ES-I3 (cell line): Measurements from ENCODE around the gene COL28A1.
"Not testable (repeated sequence)": the region's sequence is repeated elsewhere in the genome, so short reads cannot be mapped to it uniquely, and the experiment has no call there.

Source experiments
- H3K36me3 ChIP-seq: 2 replicates; pipeline ENCODE4 v1.6.1; 2013; ENCODE audit warnings: mild to moderate bottlenecking, low read length, control low read depth, moderate library complexity; ENCODE audit not compliant: insufficient read depth
- H3K4me1 ChIP-seq: 2 replicates; pipeline ENCODE4 v1.6.1; 2013; ENCODE audit warnings: mild to moderate bottlenecking, control low read depth, low read length; ENCODE audit not compliant: insufficient read depth
- H3K9ac ChIP-seq: 2 replicates; pipeline ENCODE4 v1.6.1; 2013; ENCODE audit warnings: low read depth, mild to moderate bottlenecking, low read length, moderate library complexity
- H3K9me3 ChIP-seq: 2 replicates; pipeline ENCODE4 v1.6.1; 2013; ENCODE audit warnings: mild to moderate bottlenecking, low read length, moderate library complexity; ENCODE audit not compliant: control insufficient read depth, insufficient read depth

Gene COL28A1

GRCh38 chr7:7418997-7419396 is 116.7 kb downstream of the COL28A1 start:
- Histone ChIP-seq H3K36me3 (no peaks in the 10 kb centered on the region), H3K9ac (no peak overlapping the region), H3K9me3 (no peaks in the 10 kb centered on the region), H3K4me1 (no peaks in the 10 kb centered on the region)

- H3K9ac ChIP-seq = no peak overlapping the region
- no peaks in the 10 kb centered on the region for H3K4me1 ChIP-seq
- no peaks in the 10 kb centered on the region for H3K36me3 ChIP-seq
- H3K9me3 ChIP-seq = no peaks in the 10 kb centered on the region
These were observed 117.8 kb downstream of the COL28A1 start for GRCh38 chr7:7417851-7418250.

GRCh38 chr7:7417414-7417813 is 118.3 kb downstream of the COL28A1 start:
- Histone ChIP-seq H3K4me1 (no peaks in the 10 kb centered on the region), H3K36me3 (no peaks in the 10 kb centered on the region), H3K9me3 (no peaks in the 10 kb centered on the region), H3K9ac (no peak overlapping the region)

GRCh38 chr7:7416031-7416858 is 119.4 kb downstream of the COL28A1 start:
- H3K9me3 ChIP-seq = no peaks in the 10 kb centered on the region
- no peak overlapping the region for H3K9ac ChIP-seq
- no peaks in the 10 kb centered on the region for H3K4me1 ChIP-seq

GRCh38 chr7:7414791-7415603 is 120.7 kb downstream of the COL28A1 start:
- no peaks in the 10 kb centered on the region for H3K9me3 ChIP-seq
- H3K9ac ChIP-seq = no peak overlapping the region
- H3K4me1 ChIP-seq = no peaks in the 10 kb centered on the region
- H3K36me3 ChIP-seq = no peaks in the 10 kb centered on the region

More at GRCh38 chr7:7416031-7416858, 119.4 kb downstream of the COL28A1 start:
- H3K36me3 ChIP-seq = no peaks in the 10 kb centered on the region

GRCh38 chr7:7408001-7408770 is 127.5 kb downstream of the COL28A1 start:
- no peaks in the 10 kb centered on the region for H3K36me3 ChIP-seq
- no peak overlapping the region for H3K9ac ChIP-seq
- no peaks in the 10 kb centered on the region for H3K4me1 ChIP-seq
- H3K9me3 ChIP-seq = no peaks in the 10 kb centered on the region

- no peak overlapping the region for H3K9ac ChIP-seq
- H3K9me3 ChIP-seq = no peaks in the 10 kb centered on the region
- no peaks in the 10 kb centered on the region for H3K4me1 ChIP-seq
- no peaks in the 10 kb centered on the region for H3K36me3 ChIP-seq
These were observed 130.2 kb downstream of the COL28A1 start for GRCh38 chr7:7405461-7405860.

- H3K4me1 ChIP-seq = no peaks in the 10 kb centered on the region
- no peak overlapping the region for H3K9ac ChIP-seq
- no peaks in the 10 kb centered on the region for H3K9me3 ChIP-seq
- H3K36me3 ChIP-seq = no peaks in the 10 kb centered on the region
These were observed 136.0 kb downstream of the COL28A1 start for GRCh38 chr7:7399707-7400106.

- Histone ChIP-seq H3K36me3 (no peaks in the 10 kb centered on the region), H3K4me1 (no peaks in the 10 kb centered on the region), H3K9me3 (no peaks in the 10 kb centered on the region), H3K9ac (no peak overlapping the region)
These were observed 139.9 kb downstream of the COL28A1 start for GRCh38 chr7:7395785-7396184.

GRCh38 chr7:7388164-7388563 is 147.5 kb downstream of the COL28A1 start:
- not testable (repeated sequence) for H3K4me1 ChIP-seq, H3K9ac ChIP-seq, H3K36me3 ChIP-seq, H3K9me3 ChIP-seq

GRCh38 chr7:7385421-7385820 is 150.3 kb downstream of the COL28A1 start:
- H3K9me3 ChIP-seq = no peaks in the 10 kb centered on the region
- no peaks in the 10 kb centered on the region for H3K4me1 ChIP-seq
- H3K36me3 ChIP-seq = no peaks in the 10 kb centered on the region
- no peak overlapping the region for H3K9ac ChIP-seq

GRCh38 chr7:7384228-7384627 is 151.4 kb downstream of the COL28A1 start:
- Histone ChIP-seq H3K36me3 (no peaks in the 10 kb centered on the region), H3K9me3 (no peaks in the 10 kb centered on the region), H3K9ac (no peak overlapping the region), H3K4me1 (no peaks in the 10 kb centered on the region)

GRCh38 chr7:7375538-7375937 is 160.1 kb downstream of the COL28A1 start:
- H3K36me3 ChIP-seq = no peaks in the 10 kb centered on the region; the same call in 1 of the 2 replicates
- no peaks in the 10 kb centered on the region for H3K9me3 ChIP-seq
- H3K9ac ChIP-seq = no peak overlapping the region
- no peaks in the 10 kb centered on the region for H3K4me1 ChIP-seq

GRCh38 chr7:7370076-7370475 is 165.6 kb downstream of the COL28A1 start:
- no peak overlapping the region for H3K9ac ChIP-seq
- no peaks in the 10 kb centered on the region for H3K36me3 ChIP-seq
- no peaks in the 10 kb centered on the region for H3K9me3 ChIP-seq
- no peaks in the 10 kb centered on the region for H3K4me1 ChIP-seq
